ENCODE measurements around the gene VWA1. TPM values are rescaled to one million over a fixed set of nuclear protein-coding genes. Genes with fewer than 3 reads are reported as not detected.
"Not testable (repeated sequence)": the region's sequence is repeated elsewhere in the genome, so short reads cannot be mapped to it uniquely, and the experiment has no call there.

The VWA1 gene
- total RNA-seq, 2 donors from 2014 or later: 40.1 to 81.5 TPM

GRCh38 chr1:1442069-1442770 lies 6.7 kb downstream of the VWA1 start:
- DNase-seq (no peak), ATAC-seq (no peak)
- intact Hi-C loops (cut with DNase I, micrococcal nuclease): loop anchor here in 1 of 2 donors (5.0 kb wide), 1 partner anchor 60 kb away; no protein-coding TSS in a partner anchor

- DNase-seq; intact Hi-C loops (cut with DNase I, micrococcal nuclease); ATAC-seq: not testable (repeated sequence)
Measured at GRCh38 chr1:1446631-1447030, 11.1 kb downstream of the VWA1 start.

DNA sequence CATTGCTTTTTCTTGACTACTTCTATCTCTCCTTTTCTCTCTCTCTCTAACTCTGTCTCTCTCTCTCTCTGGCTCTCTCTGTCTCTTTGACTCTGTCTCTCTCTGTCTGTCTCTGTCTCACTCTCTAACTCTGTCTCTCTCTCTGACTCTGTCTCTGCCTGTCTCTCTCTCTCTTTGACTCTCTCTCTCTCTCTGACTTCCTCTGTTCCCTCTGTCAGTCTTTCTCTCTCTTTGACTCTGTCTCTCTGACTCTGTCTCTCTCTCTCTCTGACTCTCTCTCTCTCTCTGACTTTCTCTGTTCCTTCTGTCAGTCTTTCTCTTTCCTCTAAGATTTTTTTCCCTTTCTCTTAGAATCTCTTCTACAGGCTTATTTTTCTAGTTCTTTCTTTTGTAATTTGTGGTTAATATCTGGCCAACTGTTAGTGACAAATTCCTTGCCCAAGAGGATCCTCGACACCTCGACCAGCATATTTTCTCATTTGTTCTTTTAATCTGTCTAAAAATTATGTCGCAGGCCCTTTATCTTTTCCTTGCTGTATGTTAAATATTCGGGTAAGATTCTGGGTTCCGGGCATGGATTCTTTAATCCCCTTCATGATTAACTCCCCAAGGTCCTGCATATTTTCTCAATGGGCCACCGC lies 13.7 kb downstream of the VWA1 start, which contains the start of gene ATAD3C:
Gene ATAD3C (plus strand): TSS at position 591 of the 641 bp plus-strand sequence. CDS start 995 bp downstream, outside the sequence.
- intact Hi-C loops (cut with DNase I, micrococcal nuclease): no loop called here
- ATAC-seq: peak; percentile 4

GRCh38 chr1:1450616-1451015 lies 15.1 kb downstream of the VWA1 start:
- DNase-seq; ATAC-seq; intact Hi-C loops (cut with DNase I, micrococcal nuclease): not testable (repeated sequence)

More for the DNA sequence above, 13.7 kb downstream of the VWA1 start, which contains the start of gene ATAD3C:
- no peak for DNase-seq

DNA sequence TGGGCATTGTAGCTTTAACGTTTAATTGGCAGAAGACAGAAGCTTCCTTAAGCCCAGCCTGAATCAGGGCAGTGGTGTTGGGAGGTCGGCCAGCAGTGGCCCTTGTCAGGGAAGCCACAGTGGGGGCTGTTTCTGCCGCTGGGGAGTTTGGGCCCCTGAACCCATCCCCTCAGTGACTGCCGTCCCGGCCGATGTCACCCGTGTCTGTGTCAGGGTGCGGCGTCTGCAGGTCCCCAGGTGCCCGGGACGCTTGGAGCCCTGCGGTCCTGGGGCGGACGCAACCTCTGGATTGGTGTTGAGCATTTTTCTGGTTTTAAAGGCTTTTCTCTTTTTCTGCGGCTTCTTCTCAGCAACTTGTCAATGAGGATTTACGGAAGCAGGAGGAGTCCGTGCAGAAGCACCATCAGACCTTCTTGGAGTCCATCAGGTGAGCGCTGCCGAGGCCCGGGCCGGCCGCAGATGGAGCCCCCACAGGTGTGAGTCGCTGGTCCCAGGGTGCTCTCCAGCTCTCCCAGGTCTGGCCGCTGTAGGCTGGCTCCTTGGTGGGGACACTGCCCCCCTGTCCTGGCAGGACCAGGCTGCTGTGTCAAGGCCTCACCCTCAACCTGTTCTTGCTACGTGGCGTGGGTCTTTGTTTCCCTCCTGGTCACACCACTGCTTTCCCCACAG lies 16.3 kb downstream of the VWA1 start:
- intact Hi-C loops (cut with DNase I, micrococcal nuclease): no loop called here
- no peak for ATAC-seq

DNA sequence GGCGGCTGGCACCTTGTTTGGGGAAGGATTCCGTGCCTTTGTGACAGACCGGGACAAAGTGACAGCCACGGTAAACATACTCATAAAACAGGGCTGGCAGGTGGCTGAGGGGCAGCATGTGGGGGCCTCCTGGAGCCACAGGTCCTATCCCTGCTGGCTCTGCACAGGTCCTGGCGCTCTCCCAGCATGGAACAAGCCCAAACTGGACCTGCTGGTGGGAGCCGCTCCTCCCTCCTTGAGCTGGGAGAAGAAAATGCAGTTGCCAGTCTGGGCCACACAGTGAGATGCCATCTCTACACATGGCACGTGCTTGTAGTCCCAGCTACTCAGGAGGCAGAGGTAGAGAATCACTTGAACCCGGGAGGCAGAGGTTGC lies 16.9 kb downstream of the VWA1 start:
- DNase-seq; intact Hi-C loops (cut with DNase I, micrococcal nuclease); ATAC-seq: not testable (repeated sequence)

More for the DNA sequence above, 16.3 kb downstream of the VWA1 start:
- DNase-seq: no peak

GRCh38 chr1:1452882-1453281 lies 17.4 kb downstream of the VWA1 start:
- ATAC-seq: no peak
- no peak for DNase-seq
- intact Hi-C loops (cut with DNase I, micrococcal nuclease): no loop called here

GRCh38 chr1:1454286-1455056 lies 19.0 kb downstream of the VWA1 start:
- ATAC-seq; DNase-seq; intact Hi-C loops (cut with DNase I, micrococcal nuclease): not testable (repeated sequence)

DNA sequence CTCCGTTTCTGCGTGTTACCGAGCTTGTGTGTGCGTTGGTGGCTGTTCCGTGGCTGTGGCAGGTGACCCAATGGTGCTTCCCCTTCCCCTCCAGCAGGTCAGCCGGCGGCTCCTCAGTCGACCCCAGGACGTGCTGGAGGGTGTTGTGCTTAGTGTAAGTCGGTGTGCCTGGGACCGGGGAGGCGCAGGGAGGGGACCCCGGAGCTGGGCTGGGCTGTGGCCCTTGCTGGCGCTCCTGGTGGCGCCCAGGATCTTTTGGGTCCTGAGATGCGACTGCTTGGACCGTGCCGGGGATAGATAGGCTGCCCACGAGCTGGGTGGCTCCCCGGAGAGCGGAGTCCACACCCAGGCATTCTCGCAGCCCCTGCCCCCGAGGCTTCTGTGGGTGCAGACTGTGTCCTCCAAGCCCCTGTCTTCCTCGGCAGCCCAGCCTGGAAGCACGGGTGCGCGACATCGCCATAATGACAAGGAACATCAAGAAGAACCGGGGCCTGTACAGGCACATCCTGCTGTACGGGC lies 19.9 kb downstream of the VWA1 start:
- no peak for ATAC-seq
- no peak for DNase-seq
- intact Hi-C loops (cut with DNase I, micrococcal nuclease): no loop called here

GRCh38 chr1:1455934-1456333 lies 20.4 kb downstream of the VWA1 start:
- intact Hi-C loops (cut with DNase I, micrococcal nuclease); DNase-seq; ATAC-seq: not testable (repeated sequence)

DNA sequence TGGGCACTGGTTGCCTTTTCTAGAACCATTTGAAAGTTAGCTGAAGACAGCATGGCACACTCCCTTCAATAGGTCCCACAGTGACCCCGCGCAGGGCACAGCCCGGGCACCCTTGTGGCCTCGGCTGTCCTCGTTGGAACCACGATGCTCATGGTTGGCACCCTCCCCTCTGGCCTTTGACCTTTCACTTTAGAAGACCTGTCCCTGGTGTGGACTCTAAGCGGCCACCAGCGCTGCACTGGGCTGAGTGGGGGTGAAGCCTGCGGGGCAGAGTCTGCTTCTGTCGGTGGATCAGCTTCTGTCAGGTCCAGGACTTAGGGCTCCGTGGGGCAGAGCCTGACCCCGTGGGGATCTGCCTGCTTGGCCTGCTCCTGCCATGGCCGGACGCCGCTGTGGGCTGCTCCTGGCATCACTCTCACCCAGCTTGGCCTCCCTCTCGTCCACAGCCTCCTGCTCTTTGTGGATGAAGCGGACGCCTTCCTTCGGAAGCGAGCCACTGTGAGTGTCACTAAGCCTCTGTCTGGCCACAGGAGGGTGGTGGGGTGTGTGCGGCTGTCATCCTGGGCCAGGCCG lies 21.3 kb downstream of the VWA1 start:
- ATAC-seq; intact Hi-C loops (cut with DNase I, micrococcal nuclease): not testable (repeated sequence)

GRCh38 chr1:1459156-1459555 lies 23.7 kb downstream of the VWA1 start:
- ATAC-seq; intact Hi-C loops (cut with DNase I, micrococcal nuclease); DNase-seq: not testable (repeated sequence)

More for the DNA sequence above, 21.3 kb downstream of the VWA1 start:
- not testable (repeated sequence) for DNase-seq

GRCh38 chr1:1459711-1460110 lies 24.2 kb downstream of the VWA1 start:
- DNase-seq; ATAC-seq; intact Hi-C loops (cut with DNase I, micrococcal nuclease): not testable (repeated sequence)

DNA sequence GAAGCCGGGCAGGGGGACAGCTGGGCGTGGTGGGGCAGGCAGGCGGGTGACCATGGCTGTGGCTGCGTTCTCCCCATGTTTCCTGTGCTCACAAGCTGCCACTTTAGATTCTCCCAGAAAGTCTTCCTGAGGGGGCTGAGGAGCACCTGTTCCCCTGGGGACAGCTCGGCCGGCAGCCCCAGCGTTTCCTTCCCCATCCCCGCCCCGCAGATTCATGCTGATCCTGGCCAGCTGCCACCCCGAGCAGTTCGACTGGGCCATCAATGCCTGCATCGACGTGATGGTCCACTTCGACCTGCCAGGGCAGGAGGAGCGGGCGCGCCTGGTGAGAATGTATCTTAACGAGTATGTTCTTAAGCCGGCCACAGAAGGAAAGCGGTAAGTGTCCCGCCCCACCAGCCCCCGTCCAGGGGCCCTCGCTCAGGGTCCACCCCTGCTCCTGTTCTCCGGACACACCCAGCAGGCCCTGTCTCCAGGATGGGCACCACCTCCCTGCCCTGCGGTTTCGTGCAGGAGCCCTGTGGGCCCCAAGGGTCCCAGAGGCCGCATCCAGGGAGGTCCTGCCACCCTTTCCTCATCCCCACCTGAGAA lies 25.1 kb downstream of the VWA1 start:
- DNase-seq (no peak), ATAC-seq (no peak)
- intact Hi-C loops (cut with DNase I, micrococcal nuclease): no loop called here

- ATAC-seq (peak; percentile 94), DNase-seq (peak in 1 of 2 donors; percentile 52)
- intact Hi-C loops (cut with DNase I, micrococcal nuclease): no loop called here
Measured at GRCh38 chr1:1461721-1462317, 26.3 kb downstream of the VWA1 start.

DNA sequence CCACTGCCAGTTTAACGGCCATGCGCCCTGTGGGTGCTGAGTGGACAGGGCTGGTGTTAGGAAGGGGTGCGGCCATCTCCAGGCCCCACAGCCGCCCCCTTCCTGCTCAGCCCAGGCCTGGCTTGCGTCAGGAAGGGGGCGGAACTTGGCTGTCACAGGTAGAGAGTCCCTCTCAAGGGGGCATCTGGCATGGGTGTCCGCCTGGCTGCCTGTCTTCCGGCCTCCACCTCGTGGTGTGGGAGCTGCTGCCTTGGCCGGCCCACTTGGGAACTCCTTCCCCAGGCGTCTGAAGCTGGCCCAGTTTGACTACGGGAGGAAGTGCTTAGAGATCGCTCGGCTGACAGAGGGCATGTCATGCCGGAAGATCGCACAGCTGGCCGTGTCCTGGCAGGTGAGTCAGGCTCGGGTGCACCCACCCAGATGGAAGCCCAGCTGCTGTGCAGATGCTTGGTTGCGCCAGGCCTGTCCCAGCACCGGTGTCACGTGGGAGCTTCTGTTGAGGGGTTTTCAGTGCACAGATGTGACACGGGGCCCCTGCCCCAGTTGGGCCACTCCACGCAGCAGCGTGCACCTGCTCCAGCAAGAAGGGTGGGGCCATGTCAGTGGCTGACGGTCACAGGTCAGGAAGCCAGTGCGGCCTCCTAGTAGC lies 27.0 kb downstream of the VWA1 start:
- ATAC-seq (peak; percentile 23), DNase-seq (peak in 1 of 2 donors; percentile 22)
- intact Hi-C loops (cut with DNase I, micrococcal nuclease): no loop called here

- ATAC-seq: no peak
- DNase-seq: no peak
- intact Hi-C loops (cut with DNase I, micrococcal nuclease): no loop called here
Measured at GRCh38 chr1:1463312-1463711, 27.8 kb downstream of the VWA1 start.
